KOPT-K1 (cell line): Measurements from ENCODE around the gene C10orf67.
"Not testable (repeated sequence)": the region's sequence is repeated elsewhere in the genome, so short reads cannot be mapped to it uniquely, and the experiment has no call there.

Source experiments
- H3K27ac ChIP-seq: fragments of 200-600 bp; sonication (generic); 2 replicates; pipeline ENCODE4 v1.5.1; 2016; ENCODE audit warnings: antibody characterized with exemption, mild to moderate bottlenecking, low read depth, low read length; ENCODE audit not compliant: poor library complexity, severe bottlenecking
- H3K36me3 ChIP-seq: fragments of 200-600 bp; sonication (generic); 2 replicates; pipeline ENCODE4 v1.5.1; 2017; ENCODE audit warnings: antibody characterized with exemption, mild to moderate bottlenecking, low read length, moderate library complexity; ENCODE audit not compliant: insufficient read depth
- H3K9me3 ChIP-seq: fragments of 200-600 bp; sonication (generic); 2 replicates; pipeline ENCODE4 v1.5.1; 2017; ENCODE audit warnings: antibody characterized with exemption, low read length, mild to moderate bottlenecking; ENCODE audit not compliant: insufficient read depth, poor library complexity, severe bottlenecking

The C10orf67 gene

DNA sequence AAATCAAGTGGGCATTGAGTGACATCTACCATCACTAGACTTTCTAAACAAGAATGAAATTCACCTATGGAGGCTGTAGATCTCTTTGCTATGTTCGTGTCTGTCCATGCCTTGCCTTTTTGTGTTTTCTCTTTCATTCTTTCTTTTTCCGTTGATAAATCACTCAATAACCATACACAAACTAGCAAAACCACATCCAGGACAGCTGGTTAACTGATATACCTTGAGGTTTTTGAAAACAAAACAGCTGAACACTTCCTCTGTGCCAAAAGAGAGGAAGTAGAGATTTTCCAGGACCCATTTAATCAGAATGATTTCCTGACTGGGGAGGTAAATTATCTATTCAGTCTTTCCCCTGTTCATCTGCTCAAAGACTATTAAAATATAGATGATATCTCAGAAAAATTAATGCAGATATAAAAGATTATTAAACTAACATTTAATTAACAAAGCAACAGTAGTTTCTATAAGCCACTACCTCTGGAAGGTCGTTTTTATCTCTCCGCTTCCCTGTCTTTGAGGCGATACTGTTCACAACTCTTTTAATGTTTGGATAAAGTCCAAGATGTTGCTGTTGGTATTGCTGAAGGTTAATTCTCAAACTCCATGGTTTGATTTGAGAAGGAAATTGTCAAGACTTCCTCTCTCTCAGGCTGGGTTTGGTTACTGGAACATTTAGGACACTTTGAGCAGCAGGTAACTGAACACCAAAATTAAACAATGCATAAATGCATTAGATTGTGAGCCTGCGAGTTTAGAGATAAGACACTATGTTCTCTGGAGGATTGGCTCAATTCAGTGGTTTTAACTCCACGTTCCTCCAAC lies 24.4 kb upstream of the C10orf67 start:
- Histone ChIP-seq H3K27ac (no peak overlapping the region), H3K9me3 (no peaks in the 10 kb centered on the region), H3K36me3 (no peaks in the 10 kb centered on the region)

DNA sequence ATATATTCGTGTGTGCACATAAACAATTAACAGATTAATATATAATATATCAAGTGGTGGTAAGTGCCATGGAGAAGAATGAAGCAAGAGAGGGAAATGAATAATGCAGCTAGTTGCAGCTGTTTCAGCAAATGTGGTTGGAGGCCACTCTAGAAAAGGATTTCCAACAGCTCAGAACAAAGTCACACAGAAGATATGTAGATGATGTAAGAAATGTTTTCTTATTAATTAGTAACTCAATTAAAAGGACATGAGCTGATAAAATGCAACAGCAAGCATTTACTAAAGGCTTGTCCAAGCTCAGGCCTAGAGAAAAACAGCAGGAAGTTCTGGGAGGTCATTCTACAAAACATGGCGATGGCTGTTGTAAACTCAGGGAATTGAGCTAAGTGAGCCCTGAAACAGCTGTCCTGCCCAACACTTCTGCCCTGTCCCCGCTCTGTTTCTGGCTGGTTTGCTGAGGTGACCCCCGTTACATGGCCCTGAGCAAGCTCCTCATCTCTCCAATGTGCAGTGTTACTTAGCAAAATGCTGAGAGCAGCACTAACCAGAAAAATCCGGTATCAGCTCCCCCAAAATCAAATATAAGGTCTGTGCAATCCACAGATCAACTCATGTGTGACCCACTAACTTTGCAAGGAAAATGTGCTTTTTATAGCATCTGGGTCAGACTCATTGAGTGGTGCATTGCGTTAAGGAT lies 23.4 kb upstream of the C10orf67 start:
- H3K9me3 ChIP-seq: no peaks in the 10 kb centered on the region
- no peak overlapping the region for H3K27ac ChIP-seq
- H3K36me3 ChIP-seq: no peaks in the 10 kb centered on the region

DNA sequence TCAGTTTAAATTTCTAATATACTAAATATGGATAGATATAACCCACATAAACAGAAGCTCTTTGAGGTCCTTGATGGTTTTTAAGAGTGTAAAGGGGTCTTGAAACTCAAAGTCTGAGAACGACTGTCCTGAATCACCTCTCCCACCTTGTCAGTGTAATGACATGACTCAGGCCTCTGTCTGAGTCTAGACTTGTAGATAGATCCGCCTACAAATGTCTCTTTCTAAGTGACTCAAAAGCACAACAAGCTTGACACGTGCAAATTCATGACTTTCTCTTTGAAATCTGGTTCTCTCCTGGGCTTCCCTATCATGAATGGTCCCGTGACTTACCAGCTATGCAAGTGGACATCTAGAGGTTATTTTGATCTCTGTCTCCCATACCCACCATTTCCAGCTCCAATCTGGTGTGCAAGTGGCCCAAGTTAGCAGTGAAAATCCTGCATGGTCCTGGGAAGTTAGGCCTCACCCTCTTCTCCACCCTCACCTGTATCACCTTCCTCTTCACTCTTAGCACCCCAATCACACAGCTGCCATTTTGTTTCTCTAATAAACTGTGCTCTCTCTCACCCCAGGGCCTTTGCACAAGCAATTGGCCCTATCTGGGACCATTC lies 20.9 kb upstream of the C10orf67 start:
- not testable (repeated sequence) for H3K27ac ChIP-seq, H3K36me3 ChIP-seq, H3K9me3 ChIP-seq

DNA sequence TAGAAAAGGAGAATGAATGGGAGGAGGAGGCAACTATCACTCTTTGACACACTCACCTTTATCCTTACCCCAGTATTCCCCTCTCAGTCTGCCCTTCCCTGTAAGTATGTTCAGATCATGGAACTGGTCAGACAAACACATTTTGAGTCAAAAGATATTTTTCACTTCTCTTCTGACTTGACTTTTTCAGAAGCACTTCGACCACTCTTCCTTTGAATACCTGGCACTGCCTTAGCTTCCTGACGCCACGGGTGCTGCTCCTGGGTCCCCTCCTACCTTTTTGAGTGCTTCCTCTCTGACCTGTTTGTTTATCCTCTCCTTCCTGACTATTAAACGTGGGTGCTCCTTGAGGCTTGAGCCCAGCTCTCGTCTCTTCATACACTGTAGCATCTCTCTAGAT lies 19.8 kb upstream of the C10orf67 start:
- H3K9me3 ChIP-seq: no peaks in the 10 kb centered on the region
- no peaks in the 10 kb centered on the region for H3K36me3 ChIP-seq
- H3K27ac ChIP-seq: no peak overlapping the region

DNA sequence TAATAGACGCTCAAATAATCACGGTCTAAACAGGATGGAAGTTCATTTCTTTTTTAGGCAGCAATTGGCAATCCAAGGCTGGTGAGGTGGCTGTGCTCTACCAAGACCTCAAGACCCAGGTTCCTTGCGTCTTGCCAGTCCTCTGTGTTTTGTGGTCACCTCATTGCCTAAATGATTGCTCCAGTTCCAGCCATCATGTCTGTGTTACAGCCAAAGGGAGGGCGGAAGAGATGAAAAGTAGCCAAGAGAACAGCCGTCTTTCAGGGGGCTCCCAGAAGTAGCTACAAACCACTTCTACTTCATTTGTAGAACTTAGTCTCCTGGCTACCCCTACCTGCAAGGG lies 19.2 kb upstream of the C10orf67 start:
- no peaks in the 10 kb centered on the region for H3K9me3 ChIP-seq
- no peak overlapping the region for H3K27ac ChIP-seq
- no peaks in the 10 kb centered on the region for H3K36me3 ChIP-seq

DNA sequence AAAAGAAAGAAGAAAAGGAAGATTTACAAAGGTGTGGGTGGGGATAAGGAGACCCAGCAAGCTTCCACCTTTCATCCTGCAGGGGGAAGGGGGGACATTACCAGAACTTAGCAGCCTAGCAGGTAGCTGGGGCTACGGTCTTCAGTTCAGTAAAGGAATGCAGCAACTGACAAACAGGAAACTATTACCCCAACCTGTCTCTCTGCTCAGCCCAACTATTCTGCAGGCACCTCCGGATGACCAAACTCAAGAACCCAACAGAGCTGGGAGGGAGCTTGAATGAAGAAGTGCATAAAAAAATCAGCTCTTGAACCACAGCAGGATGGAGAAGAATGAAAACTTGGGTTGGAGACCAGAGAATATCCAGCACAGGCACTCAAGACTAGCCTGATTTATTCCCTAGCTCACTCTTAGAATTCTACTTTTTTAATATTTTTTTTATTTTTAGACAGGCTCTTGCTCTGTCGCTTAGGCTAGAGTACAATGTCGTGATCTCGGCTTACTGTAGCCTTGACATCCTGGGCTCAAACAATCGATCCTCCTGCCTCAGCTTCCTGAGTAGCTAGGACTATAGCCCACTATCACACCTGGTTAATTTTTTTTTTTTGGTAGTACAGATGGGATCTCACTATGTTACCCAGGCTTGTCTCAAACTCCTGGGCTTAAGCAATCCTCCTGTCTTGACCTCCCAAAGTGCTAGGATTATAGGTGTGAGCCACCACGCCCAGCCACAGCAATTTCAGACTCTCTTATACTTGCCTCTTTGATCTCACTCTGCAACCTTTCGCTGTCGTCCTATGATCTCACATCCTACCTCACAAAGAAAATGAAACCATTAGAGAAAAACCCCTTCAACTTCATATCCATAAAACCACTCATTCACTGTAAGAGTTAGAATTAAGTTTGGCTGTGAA lies 18.5 kb upstream of the C10orf67 start:
- H3K27ac ChIP-seq: no peak overlapping the region
- no peaks in the 10 kb centered on the region for H3K9me3 ChIP-seq
- H3K36me3 ChIP-seq: no peaks in the 10 kb centered on the region

DNA sequence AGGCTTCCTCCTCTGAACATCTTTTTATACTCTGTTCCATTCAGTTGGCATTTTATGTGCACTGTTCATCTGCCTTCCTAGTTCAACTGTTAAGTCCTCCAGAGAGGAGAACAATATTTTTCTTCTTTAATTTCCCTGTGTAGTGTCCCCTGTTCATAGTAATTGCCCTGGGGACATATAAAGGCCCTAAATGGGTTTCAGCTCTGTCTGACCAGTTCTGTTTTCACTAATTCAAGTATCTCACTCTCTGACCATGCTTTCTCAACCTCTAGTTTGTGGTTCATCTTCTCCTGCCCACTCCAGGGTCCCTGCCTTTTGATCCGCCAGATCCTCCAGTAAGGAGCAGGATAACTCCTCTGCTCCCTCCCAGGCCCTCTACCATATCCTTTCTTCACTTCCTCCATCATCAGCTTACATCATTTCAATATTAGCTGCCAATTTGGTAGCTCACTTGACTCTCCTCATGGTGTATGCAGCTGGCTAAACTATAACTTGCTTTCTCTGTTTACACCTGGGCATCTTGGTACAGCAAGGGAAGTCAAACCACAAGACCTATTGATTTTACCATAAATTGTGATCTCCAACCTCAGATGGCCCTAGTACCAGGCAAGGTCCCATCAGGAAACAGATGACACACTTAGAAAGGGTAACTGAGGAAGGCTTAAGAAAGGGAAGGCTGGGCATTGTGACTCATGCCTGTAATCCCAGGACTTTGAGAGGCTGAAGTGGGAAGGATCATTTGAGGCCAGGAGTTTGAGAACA lies 17.7 kb upstream of the C10orf67 start:
- Histone ChIP-seq H3K36me3 (no peaks in the 10 kb centered on the region), H3K9me3 (no peaks in the 10 kb centered on the region), H3K27ac (no peak overlapping the region)

DNA sequence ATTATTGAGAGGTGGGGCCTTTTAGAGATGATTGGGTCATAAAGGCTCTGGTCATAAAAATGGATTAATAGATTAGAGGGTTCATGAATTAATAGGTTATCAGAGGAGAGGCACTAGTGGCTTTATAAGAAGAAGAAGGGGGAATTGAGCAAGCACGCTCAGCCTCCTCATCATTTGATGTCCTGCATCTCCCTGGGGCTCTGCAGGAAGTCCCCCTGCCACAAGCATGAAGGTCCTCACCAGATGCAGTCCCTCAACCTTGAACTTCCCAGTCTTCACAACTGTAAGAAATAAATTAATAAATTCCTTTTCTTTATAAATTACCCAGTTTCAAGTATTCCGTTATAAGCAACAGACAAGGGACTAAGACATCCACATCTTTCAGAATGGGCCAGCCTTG lies 17.1 kb upstream of the C10orf67 start:
- no peaks in the 10 kb centered on the region for H3K9me3 ChIP-seq
- no peaks in the 10 kb centered on the region for H3K36me3 ChIP-seq
- H3K27ac ChIP-seq: no peak overlapping the region

DNA sequence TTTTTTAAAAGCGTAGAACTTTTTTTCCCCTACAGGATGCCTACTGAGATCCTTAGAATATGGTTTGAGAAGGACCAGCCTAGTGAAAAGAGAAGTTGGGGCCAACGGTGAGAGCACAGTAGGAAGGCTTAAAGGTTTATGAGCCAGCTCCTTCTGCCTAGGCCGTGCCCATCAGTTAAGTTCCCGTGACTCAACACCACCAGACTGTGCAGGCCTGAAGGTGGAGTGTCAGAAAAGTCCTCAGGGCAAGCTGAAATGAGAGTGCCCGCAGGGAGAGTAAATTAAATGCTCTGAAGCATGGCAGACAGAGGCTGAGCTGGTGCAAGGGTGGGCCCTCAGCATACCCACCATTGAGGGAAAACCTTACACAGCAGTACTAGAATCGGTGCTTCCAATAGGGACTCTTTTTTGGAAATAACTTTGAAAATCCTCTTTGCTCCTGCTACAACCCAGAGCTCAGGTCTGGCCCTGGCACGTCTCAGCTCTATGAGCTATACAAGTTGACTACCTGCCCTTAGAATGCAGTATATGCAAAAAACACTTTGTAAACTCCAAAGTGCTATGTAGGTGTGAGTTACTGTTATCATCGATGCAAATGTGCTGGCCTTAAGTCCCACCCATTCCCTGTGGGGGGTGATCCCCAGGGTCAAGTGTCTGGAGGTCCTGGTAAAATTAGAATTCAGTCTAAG lies 15.2 kb upstream of the C10orf67 start:
- no peaks in the 10 kb centered on the region for H3K9me3 ChIP-seq
- H3K36me3 ChIP-seq: no peaks in the 10 kb centered on the region
- no peak overlapping the region for H3K27ac ChIP-seq

DNA sequence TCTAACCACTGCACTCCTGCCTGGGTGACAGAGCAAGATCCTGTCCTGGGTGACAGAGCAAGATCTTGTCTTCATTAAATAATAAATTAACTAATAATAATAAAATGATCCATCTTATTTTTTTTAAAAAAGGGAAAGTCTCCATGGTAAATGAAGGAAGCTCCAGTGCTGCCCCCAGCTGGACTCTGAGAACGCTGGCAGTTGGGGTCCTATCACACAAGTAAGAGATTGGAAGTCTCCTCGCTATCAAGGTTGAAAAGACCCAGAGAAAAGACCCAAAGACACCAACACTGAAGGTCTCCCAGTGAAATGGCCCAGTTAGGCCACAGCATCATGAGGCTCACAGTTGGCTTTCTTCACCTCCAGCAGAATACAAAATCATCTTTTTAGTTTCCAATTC lies 13.8 kb upstream of the C10orf67 start:
- no peak overlapping the region for H3K27ac ChIP-seq
- H3K9me3 ChIP-seq: no peaks in the 10 kb centered on the region
- H3K36me3 ChIP-seq: no peaks in the 10 kb centered on the region

DNA sequence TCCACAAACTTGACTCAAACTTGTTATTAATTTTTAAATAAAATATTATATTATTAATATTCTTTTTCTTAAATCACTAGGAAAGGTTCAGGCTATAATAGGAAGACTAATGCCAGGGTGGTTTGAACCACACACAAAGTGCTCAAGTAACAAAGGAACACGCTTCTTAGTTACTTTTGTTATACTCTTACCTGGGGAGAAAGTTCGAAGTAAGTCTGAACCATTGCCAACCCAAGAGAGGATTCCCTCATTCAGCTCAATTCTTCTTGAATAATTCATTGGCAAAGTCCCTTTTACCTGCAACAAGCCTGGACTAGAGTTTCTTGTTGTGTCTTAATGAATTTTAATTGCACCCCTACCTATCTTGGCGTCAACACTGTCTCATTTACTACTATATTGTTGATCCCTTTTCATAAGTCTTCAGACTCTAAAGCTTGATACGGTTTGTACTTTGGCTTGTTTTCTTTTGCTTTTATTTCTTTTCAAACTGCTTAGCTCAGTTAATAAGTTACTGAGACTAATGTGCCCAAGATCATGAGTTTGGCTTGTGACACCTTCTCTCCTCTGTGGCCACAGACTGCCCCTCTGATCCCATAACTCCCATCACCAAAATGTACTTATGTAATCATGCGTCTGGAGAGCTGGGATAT lies 10.2 kb upstream of the C10orf67 start:
- no peaks in the 10 kb centered on the region for H3K9me3 ChIP-seq
- no peak overlapping the region for H3K27ac ChIP-seq
- H3K36me3 ChIP-seq: no peaks in the 10 kb centered on the region

DNA sequence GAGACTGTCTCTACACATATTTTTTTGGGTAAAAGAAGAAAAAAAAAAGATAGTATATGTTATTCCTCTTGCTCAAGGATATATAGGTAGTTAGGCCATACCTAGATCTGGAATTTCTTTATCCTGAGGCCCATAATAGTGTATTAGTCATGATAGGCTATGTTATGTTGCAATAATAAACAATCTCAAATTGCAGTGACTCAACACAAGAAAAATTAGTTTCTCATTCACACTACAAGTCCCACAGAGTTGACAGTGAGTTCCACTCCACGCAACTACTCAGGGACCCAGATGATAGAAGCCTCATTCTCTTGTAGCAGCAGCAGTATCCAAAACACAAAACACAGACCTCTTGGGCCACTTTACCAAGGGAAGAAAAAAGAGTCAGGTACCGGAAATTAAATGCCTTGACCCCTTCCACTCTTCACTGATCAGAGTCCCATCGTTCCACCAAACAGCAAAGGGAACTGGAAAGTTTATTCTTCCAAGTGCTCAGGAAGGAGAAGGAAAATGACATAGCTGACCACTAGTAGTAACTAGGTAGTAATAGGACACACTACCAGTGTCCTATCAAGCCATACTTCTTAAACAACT lies 7.4 kb upstream of the C10orf67 start:
- H3K36me3 ChIP-seq: no peaks in the 10 kb centered on the region
- H3K27ac ChIP-seq: no peak overlapping the region
- H3K9me3 ChIP-seq: no peaks in the 10 kb centered on the region

DNA sequence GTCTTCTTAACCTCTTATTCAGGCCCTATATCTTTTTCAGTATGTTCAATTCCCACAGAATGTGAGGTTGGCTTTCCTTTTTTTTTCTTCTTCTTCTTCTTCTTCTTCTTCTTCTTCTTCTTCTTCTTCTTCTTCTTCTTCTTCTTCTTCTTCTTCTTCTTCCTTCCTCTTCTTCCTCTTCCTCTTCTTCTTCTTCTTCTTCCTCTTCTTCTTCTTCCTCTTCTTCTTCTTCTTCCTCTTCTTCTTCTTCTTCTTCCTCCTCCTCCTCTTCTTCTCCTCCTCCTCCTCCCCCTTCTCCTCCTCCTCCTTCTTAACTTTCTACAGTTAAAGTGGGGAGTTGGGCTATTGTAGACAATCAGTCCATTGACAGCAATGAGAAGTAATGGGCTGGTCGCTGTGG lies 6.1 kb upstream of the C10orf67 start:
- H3K36me3 ChIP-seq, H3K9me3 ChIP-seq, H3K27ac ChIP-seq: not testable (repeated sequence)
